ENCODE measurements around the gene MOGAT1.
A peak's percentile ranks its signal among the peaks of the same experiment; 100 is the strongest.

Gene MOGAT1

GRCh38 chr2:222703091-222703490 is 31.6 kb downstream of the MOGAT1 start:
- TF ChIP-seq ZNF274 (IDR thresholded peaks at IDR 0.05; ENCODE audit: low read depth, low read length) (no peak), YY1 (IDR thresholded peaks at IDR 0.05; ENCODE audit: insufficient read depth, insufficient read length) (no peak), SUZ12 (IDR thresholded peaks at IDR 0.05; ENCODE audit: extremely low read depth, insufficient read depth, insufficient read length) (no peak)
- no peaks in the 10 kb centered on the region for H3K36me3 ChIP-seq (ENCODE audit: insufficient read depth, insufficient read length, low read length)
- no peaks in the 10 kb centered on the region for H3K9me3 ChIP-seq (ENCODE audit: insufficient read depth, low read length)
- H3K4me1 ChIP-seq (ENCODE audit: insufficient read depth, insufficient read length) = no peaks in the 10 kb centered on the region
- no peak overlapping the region for H3K4me3 ChIP-seq (ENCODE audit: insufficient read length, low read depth)
- no peak for DNase-seq (ENCODE audit: low read depth, low spot score)
- no peak overlapping the region for H3K9ac ChIP-seq (ENCODE audit: insufficient read length, low read depth)
- H3K27me3 ChIP-seq (ENCODE audit: insufficient read depth, insufficient read length) = no peaks in the 10 kb centered on the region

- DNase-seq (ENCODE audit: low read depth, low spot score) = no peak
These were observed 32.4 kb downstream of the MOGAT1 start for GRCh38 chr2:222703886-222704285.

GRCh38 chr2:222706616-222707015 is 35.2 kb downstream of the MOGAT1 start:
- Histone ChIP-seq H3K9me3 (ENCODE audit: insufficient read depth, low read length) (no peaks in the 10 kb centered on the region), H3K9ac (ENCODE audit: insufficient read length, low read depth) (no peak overlapping the region), H3K4me1 (ENCODE audit: insufficient read depth, insufficient read length) (no peaks in the 10 kb centered on the region), H3K36me3 (ENCODE audit: insufficient read depth, insufficient read length, low read length) (no peaks in the 10 kb centered on the region), H3K27me3 (ENCODE audit: insufficient read depth, insufficient read length) (no peaks in the 10 kb centered on the region), H3K4me3 (ENCODE audit: insufficient read length, low read depth) (no peak overlapping the region)
- no peak for TF ChIP-seq SUZ12 (IDR thresholded peaks at IDR 0.05; ENCODE audit: extremely low read depth, insufficient read depth, insufficient read length)
- TF ChIP-seq ZNF274 (IDR thresholded peaks at IDR 0.05; ENCODE audit: low read depth, low read length) = no peak
- TF ChIP-seq YY1 (IDR thresholded peaks at IDR 0.05; ENCODE audit: insufficient read depth, insufficient read length) = no peak
- peak; percentile 51 for DNase-seq (ENCODE audit: low read depth, low spot score)

More at GRCh38 chr2:222703886-222704285, 32.4 kb downstream of the MOGAT1 start:
- TF ChIP-seq SUZ12 (IDR thresholded peaks at IDR 0.05; ENCODE audit: extremely low read depth, insufficient read depth, insufficient read length) = no peak
- TF ChIP-seq ZNF274 (IDR thresholded peaks at IDR 0.05; ENCODE audit: low read depth, low read length) = no peak
- no peak for TF ChIP-seq YY1 (IDR thresholded peaks at IDR 0.05; ENCODE audit: insufficient read depth, insufficient read length)
- no peak overlapping the region for H3K9ac ChIP-seq (ENCODE audit: insufficient read length, low read depth)
- no peaks in the 10 kb centered on the region for H3K9me3 ChIP-seq (ENCODE audit: insufficient read depth, low read length)
- H3K27me3 ChIP-seq (ENCODE audit: insufficient read depth, insufficient read length) = no peaks in the 10 kb centered on the region
- H3K36me3 ChIP-seq (ENCODE audit: insufficient read depth, insufficient read length, low read length) = no peaks in the 10 kb centered on the region
- no peak overlapping the region for H3K4me3 ChIP-seq (ENCODE audit: insufficient read length, low read depth)
- no peaks in the 10 kb centered on the region for H3K4me1 ChIP-seq (ENCODE audit: insufficient read depth, insufficient read length)

DNA sequence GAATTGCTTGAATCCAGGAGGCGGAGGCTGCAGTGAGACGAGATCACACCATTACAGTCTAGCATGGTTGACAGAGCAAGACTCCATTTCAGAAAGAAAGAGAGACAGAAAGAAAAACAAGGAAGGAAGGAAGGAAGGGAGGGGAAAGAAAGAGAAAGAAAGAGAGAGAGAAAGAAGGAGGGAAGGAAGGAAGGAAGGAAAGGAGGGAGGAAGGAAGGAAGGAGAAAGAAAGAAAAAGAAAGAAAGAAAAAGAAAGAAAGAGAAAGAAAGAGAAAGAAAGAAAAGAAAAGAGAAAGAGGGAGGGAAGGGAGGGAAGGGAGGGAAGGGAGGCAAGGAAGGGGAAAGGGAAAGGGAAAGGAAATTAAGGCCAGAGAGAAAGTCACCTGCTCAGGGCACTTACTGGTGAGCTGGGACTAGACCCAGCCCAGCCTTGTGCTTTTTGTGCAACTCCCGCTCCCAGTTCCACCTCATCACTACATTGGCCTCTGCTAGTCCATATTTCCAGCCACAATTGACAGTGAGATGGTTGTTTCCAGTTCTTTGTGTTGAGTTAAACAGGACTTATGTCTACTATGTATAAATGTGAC is 35.7 kb downstream of the MOGAT1 start:
- Histone ChIP-seq H3K27me3 (ENCODE audit: insufficient read depth, insufficient read length) (no peaks in the 10 kb centered on the region), H3K9ac (ENCODE audit: insufficient read length, low read depth) (no peak overlapping the region), H3K9me3 (ENCODE audit: insufficient read depth, low read length) (no peaks in the 10 kb centered on the region), H3K36me3 (ENCODE audit: insufficient read depth, insufficient read length, low read length) (no peaks in the 10 kb centered on the region), H3K4me1 (ENCODE audit: insufficient read depth, insufficient read length) (no peaks in the 10 kb centered on the region), H3K4me3 (ENCODE audit: insufficient read length, low read depth) (no peak overlapping the region)
- no peak for TF ChIP-seq SUZ12 (IDR thresholded peaks at IDR 0.05; ENCODE audit: extremely low read depth, insufficient read depth, insufficient read length)
- no peak for TF ChIP-seq ZNF274 (IDR thresholded peaks at IDR 0.05; ENCODE audit: low read depth, low read length)
- no peak for DNase-seq (ENCODE audit: low read depth, low spot score)

DNA sequence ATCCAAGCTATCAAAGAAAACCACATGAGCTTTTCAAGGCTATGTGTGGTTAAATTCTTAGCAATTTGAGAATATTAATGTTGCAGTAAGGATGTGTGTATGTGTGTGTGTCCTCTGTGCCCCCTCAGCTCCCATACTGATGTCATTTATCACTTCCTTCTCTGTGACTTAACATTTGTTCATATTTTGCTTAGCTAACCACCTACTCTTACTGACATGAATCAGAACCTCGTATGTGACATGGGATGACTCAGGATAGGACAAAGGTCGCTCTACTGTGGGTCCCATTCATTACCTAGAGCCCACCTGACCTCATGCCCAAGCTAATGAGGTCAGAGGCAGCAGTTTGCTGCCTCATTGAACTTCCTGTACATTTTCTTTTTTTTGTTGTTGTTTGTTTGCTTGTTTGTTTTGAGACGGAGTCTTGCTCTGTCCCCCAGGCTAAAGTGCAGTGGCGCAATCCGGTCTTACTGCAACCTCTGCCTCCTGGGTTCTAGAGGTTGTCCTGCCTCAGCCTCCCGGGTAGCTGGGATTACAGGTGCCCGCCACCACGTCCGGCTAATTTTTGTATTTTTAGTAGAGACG is 36.3 kb downstream of the MOGAT1 start:
- TF ChIP-seq YY1 (IDR thresholded peaks at IDR 0.05; ENCODE audit: insufficient read depth, insufficient read length) (no peak), ZNF274 (IDR thresholded peaks at IDR 0.05; ENCODE audit: low read depth, low read length) (no peak), SUZ12 (IDR thresholded peaks at IDR 0.05; ENCODE audit: extremely low read depth, insufficient read depth, insufficient read length) (no peak)
- H3K9me3 ChIP-seq (ENCODE audit: insufficient read depth, low read length) = no peaks in the 10 kb centered on the region
- DNase-seq (ENCODE audit: low read depth, low spot score) = no peak
- no peaks in the 10 kb centered on the region for H3K27me3 ChIP-seq (ENCODE audit: insufficient read depth, insufficient read length)
- H3K9ac ChIP-seq (ENCODE audit: insufficient read length, low read depth) = no peak overlapping the region
- no peaks in the 10 kb centered on the region for H3K36me3 ChIP-seq (ENCODE audit: insufficient read depth, insufficient read length, low read length)
- H3K4me1 ChIP-seq (ENCODE audit: insufficient read depth, insufficient read length) = no peaks in the 10 kb centered on the region
- H3K4me3 ChIP-seq (ENCODE audit: insufficient read length, low read depth) = no peak overlapping the region

GRCh38 chr2:222708274-222708710 is 36.8 kb downstream of the MOGAT1 start:
- no peaks in the 10 kb centered on the region for H3K27me3 ChIP-seq (ENCODE audit: insufficient read depth, insufficient read length)
- H3K9me3 ChIP-seq (ENCODE audit: insufficient read depth, low read length) = no peaks in the 10 kb centered on the region
- no peaks in the 10 kb centered on the region for H3K36me3 ChIP-seq (ENCODE audit: insufficient read depth, insufficient read length, low read length)
- H3K9ac ChIP-seq (ENCODE audit: insufficient read length, low read depth) = no peak overlapping the region
- H3K4me1 ChIP-seq (ENCODE audit: insufficient read depth, insufficient read length) = no peaks in the 10 kb centered on the region
- DNase-seq (ENCODE audit: low read depth, low spot score) = peak; percentile 51
- TF ChIP-seq SUZ12 (IDR thresholded peaks at IDR 0.05; ENCODE audit: extremely low read depth, insufficient read depth, insufficient read length) (no peak), ZNF274 (IDR thresholded peaks at IDR 0.05; ENCODE audit: low read depth, low read length) (no peak), YY1 (IDR thresholded peaks at IDR 0.05; ENCODE audit: insufficient read depth, insufficient read length) (no peak)
- H3K4me3 ChIP-seq (ENCODE audit: insufficient read length, low read depth) = no peak overlapping the region

DNA sequence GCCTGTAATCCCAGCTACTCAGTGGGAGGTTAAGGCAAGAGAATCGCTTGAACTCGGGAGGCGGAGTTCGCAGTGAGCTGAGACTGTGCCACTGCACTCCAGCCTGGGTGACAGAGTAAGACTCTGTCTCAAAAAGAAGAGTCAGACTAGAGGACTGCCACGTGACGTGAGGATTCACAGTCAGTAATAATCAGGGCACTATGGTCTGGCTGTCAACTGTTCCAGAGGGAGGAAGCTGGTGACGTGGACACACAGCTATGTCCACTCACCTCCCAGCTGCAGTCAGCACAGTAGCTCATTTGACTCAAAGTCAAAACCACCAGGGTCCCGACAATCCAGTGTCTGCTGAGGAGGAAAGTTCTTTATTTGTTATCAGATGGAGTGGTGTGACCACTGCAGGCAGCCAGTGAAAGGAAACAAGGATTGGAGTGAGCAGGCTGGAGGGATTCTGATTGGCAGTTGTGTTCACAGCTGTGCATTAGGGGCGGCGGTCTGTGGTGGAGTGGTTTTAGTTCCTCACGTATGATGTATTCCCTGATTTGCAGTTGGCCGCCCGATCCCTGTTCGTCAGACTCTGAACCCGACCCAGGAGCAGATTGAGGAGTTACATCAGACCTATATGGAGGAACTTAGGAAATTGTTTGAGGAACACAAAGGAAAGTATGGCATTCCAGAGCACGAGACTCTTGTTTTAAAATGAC is 37.9 kb downstream of the MOGAT1 start:
- Histone ChIP-seq H3K9me3 (ENCODE audit: insufficient read depth, low read length) (no peaks in the 10 kb centered on the region), H3K9ac (ENCODE audit: insufficient read length, low read depth) (no peak overlapping the region)

More for the DNA sequence above, 37.9 kb downstream of the MOGAT1 start:
- H3K4me3 ChIP-seq (ENCODE audit: insufficient read length, low read depth) = no peak overlapping the region
- TF ChIP-seq ZNF274 (IDR thresholded peaks at IDR 0.05; ENCODE audit: low read depth, low read length) (no peak), YY1 (IDR thresholded peaks at IDR 0.05; ENCODE audit: insufficient read depth, insufficient read length) (no peak), SUZ12 (IDR thresholded peaks at IDR 0.05; ENCODE audit: extremely low read depth, insufficient read depth, insufficient read length) (no peak)
- H3K27me3 ChIP-seq (ENCODE audit: insufficient read depth, insufficient read length) = no peaks in the 10 kb centered on the region
- no peak for DNase-seq (ENCODE audit: low read depth, low spot score)
- no peaks in the 10 kb centered on the region for H3K4me1 ChIP-seq (ENCODE audit: insufficient read depth, insufficient read length)
- no peaks in the 10 kb centered on the region for H3K36me3 ChIP-seq (ENCODE audit: insufficient read depth, insufficient read length, low read length)

Data from NT2/D1 (cell line).